ENCODE results near the gene XXYLT1. TPM values are rescaled to one million over a fixed set of nuclear protein-coding genes. Genes with fewer than 3 reads are reported as not detected.

Gene XXYLT1
- total RNA-seq, 1 donor from 2014 or later: 16.4 TPM

GRCh38 chr3:195112361-195112791, 158.6 kb downstream of the XXYLT1 start:
- no peak overlapping the region for H3K4me2 ChIP-seq
- H3K9ac ChIP-seq: no peak overlapping the region

GRCh38 chr3:195111766-195112165, 159.2 kb downstream of the XXYLT1 start:
- no peak overlapping the region for H3K4me3 Mint-ChIP-seq
- H3F3A ChIP-seq (ENCODE audit: low read depth): peaks cover 11% of the 10 kb centered on the region
- no peaks in the 10 kb centered on the region for H3K4me1 ChIP-seq
- no peaks in the 10 kb centered on the region for H3K9me3 Mint-ChIP-seq
- no peaks in the 10 kb centered on the region for H3K9me3 ChIP-seq (ENCODE audit: low read depth)
- TF ChIP-seq EZH2 (IDR thresholded peaks at IDR 0.05) (no peak), EZH2phosphoT487 (IDR thresholded peaks at IDR 0.05) (no peak)
- TF ChIP-seq, protein P1, sequence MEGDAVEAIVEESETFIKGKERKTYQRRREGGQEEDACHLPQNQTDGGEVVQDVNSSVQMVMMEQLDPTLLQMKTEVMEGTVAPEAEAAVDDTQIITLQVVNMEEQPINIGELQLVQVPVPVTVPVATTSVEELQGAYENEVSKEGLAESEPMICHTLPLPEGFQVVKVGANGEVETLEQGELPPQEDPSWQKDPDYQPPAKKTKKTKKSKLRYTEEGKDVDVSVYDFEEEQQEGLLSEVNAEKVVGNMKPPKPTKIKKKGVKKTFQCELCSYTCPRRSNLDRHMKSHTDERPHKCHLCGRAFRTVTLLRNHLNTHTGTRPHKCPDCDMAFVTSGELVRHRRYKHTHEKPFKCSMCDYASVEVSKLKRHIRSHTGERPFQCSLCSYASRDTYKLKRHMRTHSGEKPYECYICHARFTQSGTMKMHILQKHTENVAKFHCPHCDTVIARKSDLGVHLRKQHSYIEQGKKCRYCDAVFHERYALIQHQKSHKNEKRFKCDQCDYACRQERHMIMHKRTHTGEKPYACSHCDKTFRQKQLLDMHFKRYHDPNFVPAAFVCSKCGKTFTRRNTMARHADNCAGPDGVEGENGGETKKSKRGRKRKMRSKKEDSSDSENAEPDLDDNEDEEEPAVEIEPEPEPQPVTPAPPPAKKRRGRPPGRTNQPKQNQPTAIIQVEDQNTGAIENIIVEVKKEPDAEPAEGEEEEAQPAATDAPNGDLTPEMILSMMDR (IDR thresholded peaks at IDR 0.05): no peak
- no peak for DNase-seq (ENCODE audit: low spot score)
- no peaks in the 10 kb centered on the region for H3K27me3 ChIP-seq
- H4K20me1 ChIP-seq (ENCODE audit: low read depth): peaks cover 22% of the 10 kb centered on the region
- H3K4me1 Mint-ChIP-seq: peaks cover 20% of the 10 kb centered on the region
- H3K79me2 ChIP-seq (ENCODE audit: low read depth): no peaks in the 10 kb centered on the region
- no peaks in the 10 kb centered on the region for H3K36me3 ChIP-seq
- no peak overlapping the region for H2AFZ ChIP-seq (replicated peaks)
- no peaks in the 10 kb centered on the region for H3K36me3 Mint-ChIP-seq
- H3K27me3 Mint-ChIP-seq (ENCODE audit: insufficient read depth, low read depth): peaks cover 2% of the 10 kb centered on the region
- no peak overlapping the region for H3K4me2 ChIP-seq
- no peak overlapping the region for H3K27ac Mint-ChIP-seq
- H3K4me3 ChIP-seq: no peak overlapping the region
- H3K27ac ChIP-seq: no peak overlapping the region
- no peak overlapping the region for H3K9ac ChIP-seq

More at GRCh38 chr3:195112361-195112791, 158.6 kb downstream of the XXYLT1 start:
- Histone ChIP-seq H3K36me3 (no peaks in the 10 kb centered on the region), H3K4me3 (no peak overlapping the region), H3K79me2 (ENCODE audit: low read depth) (no peaks in the 10 kb centered on the region), H4K20me1 (ENCODE audit: low read depth) (peaks cover 23% of the 10 kb centered on the region), H3K9me3 (ENCODE audit: low read depth) (no peaks in the 10 kb centered on the region), H3K27ac (no peak overlapping the region), H2AFZ (replicated peaks) (no peak overlapping the region), H3F3A (ENCODE audit: low read depth) (peaks cover 9% of the 10 kb centered on the region), H3K27me3 (no peaks in the 10 kb centered on the region), H3K4me1 (no peaks in the 10 kb centered on the region)
- no peak for DNase-seq (ENCODE audit: low spot score)
- Mint-ChIP-seq H3K36me3 (no peaks in the 10 kb centered on the region), H3K27ac (no peak overlapping the region), H3K27me3 (ENCODE audit: insufficient read depth, low read depth) (peaks cover 2% of the 10 kb centered on the region), H3K4me1 (peaks cover 26% of the 10 kb centered on the region), H3K9me3 (no peaks in the 10 kb centered on the region), H3K4me3 (no peak overlapping the region)
- TF ChIP-seq EZH2 (IDR thresholded peaks at IDR 0.05) (no peak), EZH2phosphoT487 (IDR thresholded peaks at IDR 0.05) (no peak)
- TF ChIP-seq, protein P1 (IDR thresholded peaks at IDR 0.05): no peak

GRCh38 chr3:195111319-195111705, 159.6 kb downstream of the XXYLT1 start:
- Histone ChIP-seq H3K9me3 (ENCODE audit: low read depth) (no peaks in the 10 kb centered on the region), H3K36me3 (no peaks in the 10 kb centered on the region), H2AFZ (replicated peaks) (no peak overlapping the region), H3K27me3 (no peaks in the 10 kb centered on the region), H3K79me2 (ENCODE audit: low read depth) (no peaks in the 10 kb centered on the region), H3K27ac (no peak overlapping the region), H3K9ac (no peak overlapping the region), H3K4me2 (no peak overlapping the region), H4K20me1 (ENCODE audit: low read depth) (peaks cover 22% of the 10 kb centered on the region), H3K4me1 (no peaks in the 10 kb centered on the region), H3F3A (ENCODE audit: low read depth) (peaks cover 11% of the 10 kb centered on the region), H3K4me3 (no peak overlapping the region)
- Mint-ChIP-seq H3K9me3 (no peaks in the 10 kb centered on the region), H3K27me3 (ENCODE audit: insufficient read depth, low read depth) (peaks cover 2% of the 10 kb centered on the region), H3K36me3 (no peaks in the 10 kb centered on the region), H3K4me3 (no peak overlapping the region), H3K4me1 (peaks cover 16% of the 10 kb centered on the region), H3K27ac (no peak overlapping the region)
- no peak for DNase-seq (ENCODE audit: low spot score)
- TF ChIP-seq, protein P1 (IDR thresholded peaks at IDR 0.05): no peak
- TF ChIP-seq EZH2phosphoT487 (IDR thresholded peaks at IDR 0.05) (no peak), EZH2 (IDR thresholded peaks at IDR 0.05) (no peak)
